Common myeloid progenitor, CD34-positive (primary cell): ENCODE results near the gene TNS1.

Experiments used
- CTCF ChIA-PET: fragments of 350-600 bp; sonication (Branson Sonifier 250); formaldehyde crosslinking; loops from one replicate; lab custom pipeline; 2021; ENCODE audit warnings: antibody characterized with exemption; lab: Charles Lee
- POLR2A ChIA-PET: fragments of 350-600 bp; sonication (Branson Sonifier 250); formaldehyde crosslinking; loops from one replicate; lab custom pipeline; 2021; ENCODE audit warnings: antibody characterized with exemption; lab: Charles Lee
- DNase-seq, 3 donors: peaks; one replicate each; pipeline versions ENCODE4 v3.0.0 to v3.0.0-alpha.2; 2013
- H3K27ac ChIP-seq, 2 experiments: 1 replicate in 1 of 2; 2 replicates in 1 of 2; pipeline ENCODE4 v1.7.0; 2013; ENCODE audit warnings: inconsistent platforms in 2 of 2, low read length in 2 of 2, mild to moderate bottlenecking in 2 of 2, low read depth in 1 of 2, moderate library complexity in 1 of 2; ENCODE audit not compliant: severe bottlenecking in 2 of 2, insufficient read depth in 1 of 2, poor library complexity in 1 of 2
- H3K27me3 ChIP-seq, 5 experiments: replicated peaks in 2 of 5; 1 replicate in 3 of 5; 2 replicates in 2 of 5; pipeline versions ENCODE4 v1.6.1 to v1.7.0; 2013; ENCODE audit warnings: low read length in 4 of 5, mild to moderate bottlenecking in 2 of 5, moderate library complexity in 2 of 5, inconsistent platforms in 1 of 5; ENCODE audit not compliant: insufficient read depth in 5 of 5, control insufficient read depth in 4 of 5
- H3K36me3 ChIP-seq, 4 experiments: 1 replicate in 2 of 4; 2 replicates in 2 of 4; pipeline versions ENCODE4 v1.6.1 to v1.7.0; 2013; ENCODE audit warnings: low read length in 3 of 4, control low read depth in 1 of 4, mild to moderate bottlenecking in 1 of 4; ENCODE audit not compliant: control insufficient read depth in 4 of 4, insufficient read depth in 4 of 4
- H3K4me1 ChIP-seq, 4 experiments: 1 replicate in 3 of 4; 2 replicates in 1 of 4; pipeline versions ENCODE4 v1.6.1 to v1.7.1; 2013; ENCODE audit warnings: low read length in 3 of 4, mild to moderate bottlenecking in 3 of 4, control low read depth in 1 of 4, inconsistent platforms in 1 of 4, moderate library complexity in 1 of 4; ENCODE audit not compliant: control insufficient read depth in 4 of 4, insufficient read depth in 4 of 4; ENCODE audit errors: control extremely low read depth in 1 of 4
- H3K4me3 ChIP-seq, 7 experiments: 1 replicate in 4 of 7; 2 replicates in 3 of 7; pipeline versions ENCODE4 v1.5.1 to v1.7.0; 2013; ENCODE audit warnings: mild to moderate bottlenecking in 7 of 7, low read length in 6 of 7, moderate library complexity in 6 of 7, inconsistent platforms in 2 of 7, low read depth in 2 of 7, control low read depth in 1 of 7; ENCODE audit not compliant: insufficient read depth in 4 of 7, control insufficient read depth in 1 of 7; ENCODE audit errors: extremely low read depth in 1 of 7
- H3K9me3 ChIP-seq, 5 experiments: 1 replicate in 4 of 5; 2 replicates in 1 of 5; pipeline versions ENCODE4 v1.6.1 to v1.7.1; 2013; ENCODE audit warnings: low read length in 4 of 5, mild to moderate bottlenecking in 2 of 5, inconsistent platforms in 1 of 5, low read depth in 1 of 5, moderate library complexity in 1 of 5; ENCODE audit not compliant: control insufficient read depth in 4 of 5, insufficient read depth in 2 of 5; ENCODE audit errors: control extremely low read depth in 1 of 5
- WGBS: methylation state at CpG from one replicate; pipeline ENCODE4 v1.1.5; 2013; ENCODE audit not compliant: insufficient coverage; 5-methylcytosine and 5-hydroxymethylcytosine counted together

The TNS1 gene

GRCh38 chr2:217900780-217901360 is 101.9 kb downstream of the TNS1 start:
- no peaks in the 10 kb centered on the region for H3K27me3 ChIP-seq
- no peak overlapping the region for H3K4me3 ChIP-seq
- no peak overlapping the region for H3K27ac ChIP-seq
- peaks cover 15 to 53% (median 49%) of the 10 kb centered on the region in 4 experiments for H3K4me1 ChIP-seq
- DNase-seq, result no peak
- H3K9me3 ChIP-seq, result no peaks in the 10 kb centered on the region
- CTCF ChIA-PET, result interaction anchor here (0.7 to 3.6 kb wide), 5 partner anchors 11 to 112 kb away, joined by 3 to 24 read pairs (median 5); no protein-coding TSS in a partner anchor
- WGBS, result 95% methylated on average over 7 of the region's 7 CpGs
- H3K36me3 ChIP-seq, result peaks cover 0 to 23% (median 8%) of the 10 kb centered on the region in 4 experiments
- POLR2A ChIA-PET, result no interaction called here

- CTCF ChIA-PET, result interaction anchor here (1.6 to 3.6 kb wide), 4 partner anchors 10 to 89 kb away, joined by 4 to 24 read pairs (median 9); no protein-coding TSS in a partner anchor
- H3K4me3 ChIP-seq, result no peak overlapping the region
- H3K27me3 ChIP-seq, result no peaks in the 10 kb centered on the region
- peak in 1 of 3 donors; percentile 33 for DNase-seq
- no peak overlapping the region for H3K27ac ChIP-seq
- POLR2A ChIA-PET, result no interaction called here
- H3K4me1 ChIP-seq, result peaks cover 15 to 46% (median 42%) of the 10 kb centered on the region in 4 experiments
- H3K36me3 ChIP-seq, result peaks cover 0 to 29% (median 8%) of the 10 kb centered on the region in 4 experiments
- H3K9me3 ChIP-seq, result no peaks in the 10 kb centered on the region
- WGBS, result 89% methylated on average over 14 of the region's 16 CpGs
These were observed 102.6 kb downstream of the TNS1 start for GRCh38 chr2:217900010-217900779.

- Histone ChIP-seq H3K9me3 (no peaks in the 10 kb centered on the region), H3K4me3 (no peak overlapping the region), H3K4me1 (peaks cover 8 to 38% (median 34%) of the 10 kb centered on the region in 4 experiments), H3K36me3 (peaks cover 0 to 37% (median 8%) of the 10 kb centered on the region in 4 experiments), H3K27me3 (no peaks in the 10 kb centered on the region), H3K27ac (no peak overlapping the region)
- DNase-seq, result peak in 1 of 3 donors; percentile 31
- 91% methylated on average over 4 of the region's 11 CpGs for WGBS
- ChIA-PET CTCF (interaction anchor here (1.5 to 3.6 kb wide), 6 partner anchors 9 to 114 kb away, joined by 4 to 24 read pairs (median 6); no protein-coding TSS in a partner anchor), POLR2A (no interaction called here)
These were observed 103.4 kb downstream of the TNS1 start for GRCh38 chr2:217899231-217900009.

- Histone ChIP-seq H3K27ac (no peak overlapping the region), H3K9me3 (no peaks in the 10 kb centered on the region), H3K4me3 (no peak overlapping the region), H3K4me1 (peaks cover 0 to 25% (median 21%) of the 10 kb centered on the region in 4 experiments), H3K36me3 (peaks cover 0 to 49% (median 10%) of the 10 kb centered on the region in 4 experiments), H3K27me3 (no peaks in the 10 kb centered on the region)
- WGBS, result 97% methylated on average over 15 of the region's 23 CpGs
- ChIA-PET CTCF (interaction anchor here (1.5 to 3.6 kb wide), 6 partner anchors 7 to 112 kb away, joined by 3 to 24 read pairs (median 6); no protein-coding TSS in a partner anchor), POLR2A (no interaction called here)
- no peak for DNase-seq
These were observed 104.7 kb downstream of the TNS1 start for GRCh38 chr2:217897816-217898806.

- 96% methylated on average over 7 of the region's 9 CpGs for WGBS
- no peak overlapping the region for H3K4me3 ChIP-seq
- no peaks in the 10 kb centered on the region for H3K27me3 ChIP-seq
- H3K27ac ChIP-seq, result no peak overlapping the region
- no peaks in the 10 kb centered on the region for H3K9me3 ChIP-seq
- peaks cover 0 to 58% (median 12%) of the 10 kb centered on the region in 4 experiments for H3K36me3 ChIP-seq
- peaks cover 0 to 16% (median 12%) of the 10 kb centered on the region in 4 experiments for H3K4me1 ChIP-seq
- ChIA-PET POLR2A (no interaction called here), CTCF (interaction anchor here (1.6 to 3.6 kb wide), 3 partner anchors 10 to 94 kb away, joined by 3 to 24 read pairs (median 6); no protein-coding TSS in a partner anchor)
- DNase-seq, result no peak
These were observed 105.6 kb downstream of the TNS1 start for GRCh38 chr2:217897091-217897715.
